Glutamatergic neuron (in vitro differentiated cells): ENCODE measurements around the gene PCID2. TPM values are rescaled to one million over a fixed set of nuclear protein-coding genes. Genes with fewer than 3 reads are reported as not detected.
A peak's percentile ranks its signal among the peaks of the same experiment; 100 is the strongest.

ENCODE experiments used
- DNase-seq: peaks from one replicate; pipeline ENCODE4 v3.0.0; 2022
- H3K27ac Mint-ChIP-seq: one replicate; pipeline ENCODE4 v1.8.0; 2020; ENCODE audit warnings: mild to moderate bottlenecking, mixed read lengths, inconsistent platforms; ENCODE audit not compliant: unreplicated experiment
- H3K27me3 Mint-ChIP-seq: one replicate; pipeline ENCODE4 v1.8.0; 2020; ENCODE audit warnings: mild to moderate bottlenecking, moderate library complexity, mixed read lengths, inconsistent platforms; ENCODE audit not compliant: unreplicated experiment
- H3K36me3 Mint-ChIP-seq: one replicate; pipeline ENCODE4 v1.8.0; 2020; ENCODE audit warnings: mild to moderate bottlenecking, mixed read lengths, inconsistent platforms; ENCODE audit not compliant: unreplicated experiment
- H3K4me1 Mint-ChIP-seq: one replicate; pipeline ENCODE4 v1.8.0; 2020; ENCODE audit warnings: mild to moderate bottlenecking, low read depth, mixed read lengths, inconsistent platforms; ENCODE audit not compliant: unreplicated experiment
- H3K4me3 Mint-ChIP-seq: one replicate; pipeline ENCODE4 v1.8.0; 2020; ENCODE audit warnings: mild to moderate bottlenecking, mixed read lengths, inconsistent platforms; ENCODE audit not compliant: unreplicated experiment
- H3K9me3 Mint-ChIP-seq: one replicate; pipeline ENCODE4 v1.8.0; 2020; ENCODE audit warnings: mild to moderate bottlenecking, moderate library complexity, mixed read lengths, inconsistent platforms; ENCODE audit not compliant: unreplicated experiment
- total RNA-seq: library from RNA; stranded (reverse); fragmentation: NEBNext Ultra II Directional; extraction: Animal tissue kit (Norgen Biotek cat#: 25700); gene quantifications from one replicate; pipeline ENCODE4 v1.2.1, GENCODE V29; 2021; ENCODE audit not compliant: unreplicated experiment
- TF ChIP-seq, protein P1 (sequence below): fragments of 200-600 bp; sonication (generic); IDR thresholded peaks from one replicate; pipeline ENCODE4 v1.5.0; 2021; ENCODE audit not compliant: partially characterized antibody, unreplicated experiment

Gene PCID2
- total RNA-seq, 1 donor from 2014 or later, result 48.4 TPM

DNA sequence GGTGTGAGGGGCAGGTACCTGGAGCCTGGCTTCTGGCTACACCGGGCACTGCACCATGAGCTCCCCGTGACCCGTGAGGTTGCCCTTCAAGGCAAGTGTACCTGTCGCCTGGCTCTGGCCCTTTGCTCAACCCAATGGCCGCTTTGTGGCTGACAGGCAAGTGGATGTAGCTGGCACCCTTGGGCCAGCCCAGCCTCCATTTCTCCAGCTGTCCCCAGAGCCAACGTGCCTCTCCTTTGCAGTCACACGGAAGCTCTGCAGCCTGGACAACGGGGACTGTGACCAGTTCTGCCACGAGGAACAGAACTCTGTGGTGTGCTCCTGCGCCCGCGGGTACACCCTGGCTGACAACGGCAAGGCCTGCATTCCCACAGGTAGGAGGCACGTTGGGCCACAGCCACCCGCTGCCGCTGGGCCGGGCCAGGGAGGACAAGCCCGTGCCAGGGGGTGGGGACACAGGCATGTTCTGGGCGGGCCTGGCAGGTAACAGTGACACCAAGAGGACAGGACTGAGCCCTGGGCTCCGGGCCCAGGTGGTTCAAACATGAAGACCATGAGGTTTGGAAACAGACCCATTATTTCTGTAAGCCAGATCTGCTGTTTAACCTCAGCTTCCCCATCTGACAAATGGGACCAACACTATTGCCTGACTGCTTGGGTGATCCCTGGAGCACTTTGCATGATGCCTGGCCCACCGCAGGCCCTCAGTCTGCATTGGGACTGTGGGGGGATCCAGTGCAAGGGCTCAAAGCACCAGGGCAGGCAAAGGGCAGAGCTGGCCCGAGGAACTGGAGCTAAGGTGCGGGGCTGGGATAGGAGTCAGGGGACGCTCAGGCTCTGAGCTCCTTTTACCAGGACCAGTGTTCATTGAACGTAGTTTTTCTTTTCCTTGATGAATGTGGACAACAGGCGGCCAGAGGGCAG lies 67.5 kb downstream of the PCID2 start:
- Mint-ChIP-seq H3K9me3 (no peaks in the 10 kb centered on the region), H3K36me3 (no peaks in the 10 kb centered on the region)

DNA sequence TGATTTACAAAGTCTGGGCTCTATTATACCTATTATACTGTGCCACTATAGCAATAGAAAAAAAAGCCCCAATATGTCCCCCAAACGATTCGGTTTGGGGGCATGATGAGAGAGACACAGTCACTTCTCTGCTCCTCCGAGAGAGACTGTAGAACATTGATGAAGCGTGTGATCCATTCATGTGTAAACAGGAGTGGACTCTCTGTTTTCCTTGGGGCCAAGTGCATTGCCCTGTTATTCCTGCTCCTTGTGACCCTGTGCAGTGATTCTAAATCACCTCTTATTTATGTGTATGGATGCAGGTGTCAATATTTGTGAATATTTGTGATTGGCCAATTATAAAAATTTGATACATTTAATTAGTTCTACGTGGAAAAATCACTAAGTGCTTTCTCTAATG lies 68.9 kb downstream of the PCID2 start:
- Mint-ChIP-seq H3K4me3 (no peak overlapping the region), H3K27ac (no peak overlapping the region), H3K36me3 (no peaks in the 10 kb centered on the region), H3K4me1 (no peaks in the 10 kb centered on the region), H3K27me3 (peaks cover 2% of the 10 kb centered on the region), H3K9me3 (no peaks in the 10 kb centered on the region)
- TF ChIP-seq, protein P1, sequence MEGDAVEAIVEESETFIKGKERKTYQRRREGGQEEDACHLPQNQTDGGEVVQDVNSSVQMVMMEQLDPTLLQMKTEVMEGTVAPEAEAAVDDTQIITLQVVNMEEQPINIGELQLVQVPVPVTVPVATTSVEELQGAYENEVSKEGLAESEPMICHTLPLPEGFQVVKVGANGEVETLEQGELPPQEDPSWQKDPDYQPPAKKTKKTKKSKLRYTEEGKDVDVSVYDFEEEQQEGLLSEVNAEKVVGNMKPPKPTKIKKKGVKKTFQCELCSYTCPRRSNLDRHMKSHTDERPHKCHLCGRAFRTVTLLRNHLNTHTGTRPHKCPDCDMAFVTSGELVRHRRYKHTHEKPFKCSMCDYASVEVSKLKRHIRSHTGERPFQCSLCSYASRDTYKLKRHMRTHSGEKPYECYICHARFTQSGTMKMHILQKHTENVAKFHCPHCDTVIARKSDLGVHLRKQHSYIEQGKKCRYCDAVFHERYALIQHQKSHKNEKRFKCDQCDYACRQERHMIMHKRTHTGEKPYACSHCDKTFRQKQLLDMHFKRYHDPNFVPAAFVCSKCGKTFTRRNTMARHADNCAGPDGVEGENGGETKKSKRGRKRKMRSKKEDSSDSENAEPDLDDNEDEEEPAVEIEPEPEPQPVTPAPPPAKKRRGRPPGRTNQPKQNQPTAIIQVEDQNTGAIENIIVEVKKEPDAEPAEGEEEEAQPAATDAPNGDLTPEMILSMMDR, result no peak
- no peak for DNase-seq

More for the DNA sequence above, 67.5 kb downstream of the PCID2 start:
- Mint-ChIP-seq H3K27ac (no peak overlapping the region), H3K4me1 (no peaks in the 10 kb centered on the region), H3K4me3 (no peak overlapping the region), H3K27me3 (peaks cover 2% of the 10 kb centered on the region)
- TF ChIP-seq, protein P1, result no peak
- DNase-seq, result no peak

DNA sequence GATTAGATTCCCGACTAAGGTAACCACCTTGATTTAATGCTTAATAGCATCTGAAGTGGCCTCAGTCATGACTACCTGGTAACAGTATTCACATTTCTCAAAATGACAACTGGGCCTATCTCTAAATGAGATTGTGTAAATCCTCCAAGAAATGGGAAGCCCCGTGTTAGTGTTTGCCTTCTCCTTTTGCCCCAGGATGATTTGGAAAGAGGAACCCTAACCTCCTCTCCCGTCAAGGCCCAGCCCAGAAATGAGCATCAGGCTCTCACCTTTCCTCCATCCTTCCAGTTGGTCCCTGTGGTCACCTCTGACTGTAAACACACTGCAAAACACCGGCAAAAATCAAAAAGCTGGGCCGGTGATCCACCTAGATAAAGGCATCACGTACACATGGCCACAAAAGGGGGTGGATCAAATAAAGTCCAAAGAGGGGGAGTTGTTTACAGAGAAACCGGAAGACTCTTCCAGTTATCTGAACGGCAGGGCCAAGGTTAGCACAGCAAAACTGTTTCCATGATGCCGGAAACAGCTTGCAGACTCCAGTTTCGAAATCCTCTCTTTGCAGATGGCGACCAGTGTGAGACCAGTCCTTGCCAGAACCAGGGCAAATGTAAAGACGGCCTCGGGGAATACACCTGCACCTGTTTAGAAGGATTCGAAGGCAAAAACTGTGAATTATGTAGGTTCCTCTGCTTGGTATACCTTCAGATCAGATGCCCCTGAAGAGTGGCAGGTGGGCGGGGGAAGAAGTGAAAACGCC lies 69.5 kb downstream of the PCID2 start:
- TF ChIP-seq, protein P1, result no peak
- Mint-ChIP-seq H3K27me3 (peaks cover 2% of the 10 kb centered on the region), H3K27ac (no peak overlapping the region), H3K4me3 (peak overlapping the region; percentile 38), H3K36me3 (no peaks in the 10 kb centered on the region), H3K9me3 (no peaks in the 10 kb centered on the region), H3K4me1 (no peaks in the 10 kb centered on the region)
- DNase-seq, result no peak

GRCh38 chr13:113137691-113138298 lies 70.7 kb downstream of the PCID2 start:
- no peak overlapping the region for H3K27ac Mint-ChIP-seq
- H3K4me1 Mint-ChIP-seq, result no peaks in the 10 kb centered on the region
- H3K36me3 Mint-ChIP-seq, result no peaks in the 10 kb centered on the region
- H3K27me3 Mint-ChIP-seq, result peaks cover 2% of the 10 kb centered on the region
- no peaks in the 10 kb centered on the region for H3K9me3 Mint-ChIP-seq
- DNase-seq, result no peak
- TF ChIP-seq, protein P1, result no peak
- no peak overlapping the region for H3K4me3 Mint-ChIP-seq
